Trophoblast cell (in vitro differentiated cells and primary cell): ENCODE results near the gene NR3C1.

Source experiments
- DNase-seq, 2 donors: peaks; one replicate each; pipeline ENCODE4 v3.0.0-alpha.2; 2016
- H2AFZ ChIP-seq: 2 replicates; pipeline ENCODE4 v1.6.1; 2013; ENCODE audit warnings: low read length, moderate library complexity, mild to moderate bottlenecking; ENCODE audit not compliant: insufficient read depth, poor library complexity
- H2AK5ac ChIP-seq: 2 replicates; pipeline ENCODE4 v1.6.1; 2013; ENCODE audit warnings: mild to moderate bottlenecking, low read length
- H2BK120ac ChIP-seq: 2 replicates; pipeline ENCODE4 v1.6.1; 2013; ENCODE audit warnings: low read length, mild to moderate bottlenecking, moderate library complexity; ENCODE audit not compliant: insufficient read depth, poor library complexity
- H2BK12ac ChIP-seq: 2 replicates; pipeline ENCODE4 v1.6.1; 2013; ENCODE audit warnings: mild to moderate bottlenecking, low read length, moderate library complexity
- H2BK5ac ChIP-seq: 2 replicates; pipeline ENCODE4 v1.6.1; 2013; ENCODE audit warnings: low read length, low read depth, moderate library complexity, mild to moderate bottlenecking; ENCODE audit not compliant: poor library complexity
- H3K14ac ChIP-seq: 2 replicates; pipeline ENCODE4 v1.6.1; 2013; ENCODE audit warnings: mild to moderate bottlenecking, low read length
- H3K18ac ChIP-seq: 2 replicates; pipeline ENCODE4 v1.6.1; 2013; ENCODE audit warnings: mild to moderate bottlenecking, low read length
- H3K23ac ChIP-seq: 2 replicates; pipeline ENCODE4 v1.6.1; 2013; ENCODE audit warnings: low read length
- H3K27ac ChIP-seq: 2 replicates; pipeline ENCODE4 v1.5.1; 2013; ENCODE audit warnings: low read depth, mild to moderate bottlenecking, inconsistent platforms, low read length, moderate library complexity
- H3K27me3 ChIP-seq: 2 replicates; pipeline ENCODE4 v1.6.1; 2013; ENCODE audit warnings: inconsistent platforms, mild to moderate bottlenecking, low read length, moderate library complexity; ENCODE audit not compliant: insufficient read depth
- H3K36me3 ChIP-seq, 2 experiments: 1 replicate in 1 of 2; 2 replicates in 1 of 2; pipeline ENCODE4 v1.6.1; 2013; ENCODE audit warnings: low read length in 2 of 2, mild to moderate bottlenecking in 2 of 2, moderate library complexity in 1 of 2; ENCODE audit not compliant: insufficient read depth in 2 of 2, control insufficient read depth in 1 of 2
- H3K4ac ChIP-seq: 2 replicates; pipeline ENCODE4 v1.6.1; 2013; ENCODE audit warnings: low read depth, mild to moderate bottlenecking, low read length, moderate library complexity
- H3K4me1 ChIP-seq, 2 experiments: 1 replicate in 1 of 2; 2 replicates in 1 of 2; pipeline ENCODE4 v1.6.1; 2013; ENCODE audit warnings: low read length in 2 of 2, mild to moderate bottlenecking in 2 of 2, moderate library complexity in 1 of 2; ENCODE audit not compliant: insufficient read depth in 2 of 2, control insufficient read depth in 1 of 2
- H3K4me2 ChIP-seq: 2 replicates; pipeline ENCODE4 v1.6.1; 2013; ENCODE audit warnings: inconsistent platforms, mild to moderate bottlenecking, low read length, moderate library complexity
- H3K4me3 ChIP-seq: 2 replicates; pipeline ENCODE4 v1.5.1; 2013; ENCODE audit warnings: mild to moderate bottlenecking, low read depth, low read length, inconsistent platforms
- H3K79me1 ChIP-seq: one replicate; pipeline ENCODE4 v1.6.1; 2013; ENCODE audit warnings: low read length
- H3K79me2 ChIP-seq: 2 replicates; pipeline ENCODE4 v1.6.1; 2013; ENCODE audit warnings: low read length, mild to moderate bottlenecking; ENCODE audit not compliant: control insufficient read depth, insufficient read depth, poor library complexity
- H3K9ac ChIP-seq: 2 replicates; pipeline ENCODE4 v1.6.1; 2013; ENCODE audit warnings: mild to moderate bottlenecking, low read length
- H3K9me3 ChIP-seq: 2 replicates; pipeline ENCODE4 v1.6.1; 2013; ENCODE audit warnings: low read depth, mild to moderate bottlenecking, control low read depth, inconsistent platforms, low read length; ENCODE audit not compliant: insufficient read depth
- H4K12ac ChIP-seq: 2 replicates; pipeline ENCODE4 v1.6.1; 2013; ENCODE audit warnings: low read depth, mild to moderate bottlenecking, low read length, moderate library complexity
- H4K8ac ChIP-seq: 2 replicates; pipeline ENCODE4 v1.6.1; 2013; ENCODE audit warnings: low read depth, mild to moderate bottlenecking, low read length, moderate library complexity
- H4K91ac ChIP-seq: one replicate; pipeline ENCODE4 v1.6.1; 2013; ENCODE audit warnings: low read depth, mild to moderate bottlenecking, low read length, moderate library complexity
- WGBS: extraction: QIAGEN DNeasy Blood & Tissue Kit; methylation state at CpG from one replicate; pipeline ENCODE4 v1.1.7; 2013; ENCODE audit warnings: missing lambda C conversion rate; ENCODE audit not compliant: insufficient read length, insufficient coverage; ENCODE audit errors: extremely low coverage; 5-methylcytosine and 5-hydroxymethylcytosine counted together

NR3C1 gene

GRCh38 chr5:143350751-143351602 lies 52.5 kb downstream of the NR3C1 start:
- Histone ChIP-seq H3K4me1 (no peaks in the 10 kb centered on the region), H3K4ac (no peak overlapping the region), H3K4me2 (no peak overlapping the region), H3K9me3 (no peaks in the 10 kb centered on the region), H3K23ac (no peak overlapping the region), H3K36me3 (no peaks in the 10 kb centered on the region), H3K27ac (no peak overlapping the region), H2AFZ (no peak overlapping the region), H3K79me2 (no peaks in the 10 kb centered on the region), H3K14ac (no peak overlapping the region), H2AK5ac (no peak overlapping the region), H2BK120ac (no peak overlapping the region), H4K8ac (no peak overlapping the region), H3K79me1 (no peaks in the 10 kb centered on the region), H3K4me3 (no peak overlapping the region), H3K18ac (no peak overlapping the region), H4K12ac (no peak overlapping the region), H2BK5ac (no peak overlapping the region), H4K91ac (no peak overlapping the region), H2BK12ac (no peak overlapping the region), H3K9ac (no peak overlapping the region), H3K27me3 (no peaks in the 10 kb centered on the region)
- WGBS = 100% methylated on average over 1 of the region's 3 CpGs
- no peak for DNase-seq

DNA sequence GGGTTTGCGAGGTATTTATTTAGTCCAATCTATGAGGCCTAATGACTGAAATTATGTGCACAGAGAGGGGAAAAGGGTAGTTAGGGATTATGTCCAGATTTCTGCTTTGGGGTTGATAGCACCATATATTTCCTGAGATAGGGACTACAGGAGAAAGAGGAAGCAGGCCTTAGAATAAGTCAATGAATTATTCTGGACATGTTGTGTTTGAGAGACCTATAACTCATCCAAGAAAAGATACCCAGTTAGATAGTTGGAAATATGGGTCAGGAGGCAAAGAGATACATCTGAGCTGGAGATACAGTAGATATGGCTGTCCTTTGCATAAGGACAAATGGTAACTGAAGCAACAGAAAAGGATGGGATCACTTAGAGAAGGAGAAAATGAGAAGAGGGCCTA lies 53.1 kb downstream of the NR3C1 start:
- H4K91ac ChIP-seq = no peak overlapping the region
- WGBS = no CpG with 5 or more reads among the region's 1 CpG
- H2BK5ac ChIP-seq = no peak overlapping the region
- DNase-seq = no peak
- no peak overlapping the region for H3K14ac ChIP-seq
- H3K9ac ChIP-seq = no peak overlapping the region
- no peak overlapping the region for H2BK120ac ChIP-seq
- no peak overlapping the region for H4K12ac ChIP-seq
- H3K27ac ChIP-seq = no peak overlapping the region
- no peak overlapping the region for H3K4me3 ChIP-seq
- H2AFZ ChIP-seq = no peak overlapping the region
- H2AK5ac ChIP-seq = no peak overlapping the region
- H3K23ac ChIP-seq = no peak overlapping the region
- H3K27me3 ChIP-seq = no peaks in the 10 kb centered on the region
- no peaks in the 10 kb centered on the region for H3K79me2 ChIP-seq
- H2BK12ac ChIP-seq = no peak overlapping the region
- H3K9me3 ChIP-seq = no peaks in the 10 kb centered on the region
- no peak overlapping the region for H3K18ac ChIP-seq
- H3K4ac ChIP-seq = no peak overlapping the region
- no peaks in the 10 kb centered on the region for H3K36me3 ChIP-seq
- no peak overlapping the region for H4K8ac ChIP-seq
- no peaks in the 10 kb centered on the region for H3K4me1 ChIP-seq
- H3K4me2 ChIP-seq = no peak overlapping the region
- H3K79me1 ChIP-seq = no peaks in the 10 kb centered on the region

DNA sequence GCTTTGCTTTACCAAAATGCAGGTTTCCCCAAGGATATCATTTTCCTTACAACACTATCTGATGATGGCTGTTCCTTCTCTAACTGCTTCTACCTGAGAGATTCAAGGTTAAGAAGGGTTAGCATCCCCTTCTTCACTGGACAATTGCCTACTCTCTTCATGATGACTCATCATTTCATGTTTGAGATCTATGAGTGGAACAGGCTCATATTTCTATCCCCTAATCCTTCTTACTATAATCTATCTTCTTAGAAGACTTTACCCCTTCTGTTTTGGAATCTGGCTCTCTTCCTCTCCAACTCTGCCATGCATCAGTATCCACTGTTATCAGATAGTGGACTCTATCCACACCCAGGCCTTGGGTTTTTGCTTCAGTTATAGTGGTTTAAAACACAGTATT lies 54.3 kb downstream of the NR3C1 start:
- Histone ChIP-seq H4K12ac (no peak overlapping the region), H2BK12ac (no peak overlapping the region), H3K79me1 (no peaks in the 10 kb centered on the region), H2BK120ac (no peak overlapping the region), H3K27ac (no peak overlapping the region), H3K9me3 (peaks cover 2% of the 10 kb centered on the region), H3K18ac (no peak overlapping the region), H3K4me2 (no peak overlapping the region), H3K23ac (no peak overlapping the region), H3K4me3 (no peak overlapping the region), H3K36me3 (no peaks in the 10 kb centered on the region), H3K4ac (no peak overlapping the region), H2BK5ac (no peak overlapping the region), H4K91ac (no peak overlapping the region), H2AFZ (no peak overlapping the region), H3K9ac (no peak overlapping the region), H3K14ac (no peak overlapping the region), H2AK5ac (no peak overlapping the region), H4K8ac (no peak overlapping the region), H3K27me3 (no peaks in the 10 kb centered on the region), H3K79me2 (no peaks in the 10 kb centered on the region), H3K4me1 (no peaks in the 10 kb centered on the region)
- no peak for DNase-seq

GRCh38 chr5:143347698-143348344 lies 55.7 kb downstream of the NR3C1 start:
- DNase-seq = no peak
- H3K4ac ChIP-seq = no peak overlapping the region
- no peaks in the 10 kb centered on the region for H3K79me2 ChIP-seq
- no peak overlapping the region for H3K14ac ChIP-seq
- no CpG with 5 or more reads among the region's 3 CpGs for WGBS
- H3K4me3 ChIP-seq = no peak overlapping the region
- H4K8ac ChIP-seq = no peak overlapping the region
- H3K23ac ChIP-seq = no peak overlapping the region
- no peak overlapping the region for H3K27ac ChIP-seq
- H2BK120ac ChIP-seq = no peak overlapping the region
- no peak overlapping the region for H2AFZ ChIP-seq
- no peak overlapping the region for H3K4me2 ChIP-seq
- H2AK5ac ChIP-seq = no peak overlapping the region
- no peaks in the 10 kb centered on the region for H3K27me3 ChIP-seq
- no peak overlapping the region for H3K18ac ChIP-seq
- H4K91ac ChIP-seq = no peak overlapping the region
- H2BK5ac ChIP-seq = no peak overlapping the region
- H4K12ac ChIP-seq = no peak overlapping the region
- no peaks in the 10 kb centered on the region for H3K79me1 ChIP-seq
- no peak overlapping the region for H3K9ac ChIP-seq
- H3K9me3 ChIP-seq = peaks cover 2% of the 10 kb centered on the region
- H3K4me1 ChIP-seq = no peaks in the 10 kb centered on the region
- no peaks in the 10 kb centered on the region for H3K36me3 ChIP-seq
- H2BK12ac ChIP-seq = no peak overlapping the region
